Vagina (tissue), 2 donors: ENCODE measurements around the gene ADPRHL1.

Source experiments
- CTCF ChIP-seq, 3 experiments: fragments of 450-650 bp in 2 of 3; fragments of 200-600 bp in 1 of 3; sonication (generic) in 1 of 3; IDR thresholded peaks; one replicate each; pipeline ENCODE4 v1.5.1; 2017 to 2019; ENCODE audit warnings: antibody characterized with exemption in 3 of 3, mild to moderate bottlenecking in 2 of 3, moderate library complexity in 2 of 3
- POLR2A ChIP-seq, 2 donors: fragments of 450-650 bp; IDR thresholded peaks; one replicate each; pipeline ENCODE4 v1.6.1; 2017; ENCODE audit warnings: antibody characterized with exemption in 2 of 2, mild to moderate bottlenecking in 2 of 2, moderate library complexity in 2 of 2

GRCh38 chr13:113479179-113479578 is 25.9 kb upstream of the ADPRHL1 start:
- TF ChIP-seq POLR2A (IDR thresholded peaks at IDR 0.05) = no peak
- no peak for TF ChIP-seq CTCF (IDR thresholded peaks at IDR 0.05)
